AG04449 (cell line): ENCODE results near the gene AOC2.

ENCODE experiments used
- CTCF ChIA-PET: fragments of 350-600 bp; formaldehyde crosslinking; extraction: SDS; loops from one replicate; lab custom pipeline; 2021; ENCODE audit warnings: antibody characterized with exemption; lab: Yijun Ruan, JAX
- POLR2A ChIA-PET: fragments of 400-600, 350-600 bp; formaldehyde crosslinking; extraction: SDS; loops from one replicate; lab custom pipeline; 2020; ENCODE audit warnings: antibody characterized with exemption, inconsistent platforms; lab: Yijun Ruan, JAX
- DNase-seq: peaks from one replicate; pipeline ENCODE4 v3.0.0-alpha.2; 2010; ENCODE audit warnings: low read depth, low spot score
- H3K4me3 ChIP-seq: 2 replicates; pipeline ENCODE4 v1.5.1; 2011; ENCODE audit warnings: low read depth, mild to moderate bottlenecking, control low read depth, low read length
- TF ChIP-seq, protein P1 (sequence below): IDR thresholded peaks from one replicate; pipeline ENCODE4 v1.5.1; 2011; ENCODE audit warnings: mild to moderate bottlenecking, moderate library complexity, low read length, control low read depth, inconsistent platforms; ENCODE audit not compliant: insufficient read depth; ENCODE audit errors: missing control alignments

Gene AOC2

DNA sequence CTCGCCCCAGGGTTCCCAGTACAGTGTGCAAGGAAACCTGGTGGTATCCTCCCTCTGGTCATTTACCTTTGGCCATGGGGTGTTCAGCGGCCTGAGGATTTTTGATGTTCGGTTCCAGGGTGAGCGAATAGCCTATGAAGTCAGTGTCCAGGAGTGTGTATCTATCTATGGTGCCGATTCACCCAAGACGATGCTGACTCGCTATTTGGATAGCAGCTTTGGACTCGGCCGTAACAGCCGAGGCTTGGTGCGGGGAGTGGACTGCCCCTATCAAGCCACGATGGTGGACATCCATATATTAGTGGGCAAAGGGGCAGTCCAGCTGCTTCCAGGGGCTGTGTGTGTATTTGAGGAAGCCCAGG is 1.2 kb downstream of the AOC2 start:
- POLR2A ChIA-PET = interaction anchor here (1.4 kb wide), 1 partner anchor 153 kb away, joined by 3 read pairs; no protein-coding TSS in a partner anchor
- CTCF ChIA-PET = interaction anchor here (1.0 to 8.8 kb wide), 11 partner anchors 9 to 152 kb away, joined by 4 to 241 read pairs (median 7); partner anchors contain the start of genes BECN1, PSME3 and RPL27
- no peak overlapping the region for H3K4me3 ChIP-seq
- DNase-seq = no peak
- TF ChIP-seq, protein P1, sequence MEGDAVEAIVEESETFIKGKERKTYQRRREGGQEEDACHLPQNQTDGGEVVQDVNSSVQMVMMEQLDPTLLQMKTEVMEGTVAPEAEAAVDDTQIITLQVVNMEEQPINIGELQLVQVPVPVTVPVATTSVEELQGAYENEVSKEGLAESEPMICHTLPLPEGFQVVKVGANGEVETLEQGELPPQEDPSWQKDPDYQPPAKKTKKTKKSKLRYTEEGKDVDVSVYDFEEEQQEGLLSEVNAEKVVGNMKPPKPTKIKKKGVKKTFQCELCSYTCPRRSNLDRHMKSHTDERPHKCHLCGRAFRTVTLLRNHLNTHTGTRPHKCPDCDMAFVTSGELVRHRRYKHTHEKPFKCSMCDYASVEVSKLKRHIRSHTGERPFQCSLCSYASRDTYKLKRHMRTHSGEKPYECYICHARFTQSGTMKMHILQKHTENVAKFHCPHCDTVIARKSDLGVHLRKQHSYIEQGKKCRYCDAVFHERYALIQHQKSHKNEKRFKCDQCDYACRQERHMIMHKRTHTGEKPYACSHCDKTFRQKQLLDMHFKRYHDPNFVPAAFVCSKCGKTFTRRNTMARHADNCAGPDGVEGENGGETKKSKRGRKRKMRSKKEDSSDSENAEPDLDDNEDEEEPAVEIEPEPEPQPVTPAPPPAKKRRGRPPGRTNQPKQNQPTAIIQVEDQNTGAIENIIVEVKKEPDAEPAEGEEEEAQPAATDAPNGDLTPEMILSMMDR = no peak

DNA sequence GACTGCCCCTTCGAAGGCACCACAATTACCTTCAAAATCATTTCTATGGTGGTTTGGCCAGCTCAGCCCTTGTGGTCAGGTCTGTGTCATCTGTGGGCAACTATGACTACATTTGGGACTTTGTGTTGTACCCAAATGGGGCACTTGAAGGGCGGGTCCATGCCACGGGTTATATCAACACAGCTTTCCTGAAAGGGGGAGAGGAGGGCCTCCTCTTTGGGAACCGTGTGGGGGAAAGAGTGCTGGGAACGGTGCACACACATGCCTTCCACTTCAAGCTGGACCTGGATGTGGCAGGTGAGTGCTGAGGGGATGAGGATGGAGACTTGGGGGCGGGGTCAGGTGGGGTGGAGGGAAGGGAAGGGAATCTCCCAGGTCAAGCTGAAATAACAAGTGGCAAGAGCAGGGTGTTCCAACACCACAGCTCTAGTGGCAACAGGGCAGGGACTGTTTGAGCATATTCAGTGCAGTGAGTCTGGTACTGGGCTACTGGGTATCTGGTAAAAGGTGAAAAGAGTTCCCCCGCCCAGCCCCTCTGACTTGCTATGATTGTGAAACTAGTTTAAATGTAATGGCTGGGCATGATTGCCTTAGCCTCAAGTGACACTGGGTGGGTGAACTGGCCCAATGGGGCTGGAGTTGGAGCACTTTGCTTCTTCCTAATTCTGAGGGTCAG is 1.7 kb downstream of the AOC2 start:
- TF ChIP-seq, protein P1 = no peak
- no peak overlapping the region for H3K4me3 ChIP-seq
- CTCF ChIA-PET = interaction anchor here (0.7 to 8.8 kb wide), 12 partner anchors 9 to 1868 kb away, joined by 3 to 241 read pairs (median 6); partner anchors contain the start of genes BECN1, PSME3 and RPL27
- DNase-seq = no peak
- POLR2A ChIA-PET = interaction anchor here (1.4 kb wide), 1 partner anchor 153 kb away, joined by 3 read pairs; no protein-coding TSS in a partner anchor

DNA sequence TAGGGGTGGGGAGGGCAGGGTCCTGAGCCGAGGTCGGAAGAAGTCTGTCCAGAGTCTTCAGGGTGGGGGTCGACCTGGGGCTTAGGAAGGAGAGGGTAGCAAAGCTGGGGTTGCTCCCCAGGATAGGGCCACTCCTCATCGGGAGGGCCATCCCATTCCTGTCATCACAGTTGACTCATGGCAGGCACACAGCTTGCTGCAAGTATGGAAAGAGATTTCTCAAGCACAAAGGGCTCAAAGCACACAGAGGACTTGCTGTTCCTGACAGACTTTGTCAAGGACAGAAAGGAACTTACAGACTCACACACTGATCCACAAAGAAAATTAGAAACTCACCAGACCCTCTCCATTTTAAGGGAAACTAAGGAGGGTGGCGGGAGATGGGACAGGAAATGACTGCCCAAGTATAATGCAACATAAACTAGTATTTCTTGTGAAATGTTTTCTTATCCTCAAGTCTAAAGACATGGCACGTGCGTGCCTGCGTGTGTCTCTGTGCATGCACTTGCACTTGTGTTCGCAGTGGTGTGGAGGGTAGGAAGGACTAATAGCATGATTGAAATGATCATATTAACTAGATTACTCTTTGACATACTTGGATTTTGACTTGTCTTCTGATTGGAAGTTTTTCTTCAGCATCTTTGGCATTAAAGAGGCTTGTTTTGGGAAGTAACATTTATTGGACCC is 2.4 kb downstream of the AOC2 start:
- ChIA-PET POLR2A (no interaction called here), CTCF (interaction anchor here (0.7 to 8.8 kb wide), 7 partner anchors 18 to 1868 kb away, joined by 3 to 241 read pairs (median 8); partner anchors contain the start of genes BECN1 and RPL27)
- no peak for DNase-seq
- TF ChIP-seq, protein P1 = no peak
- H3K4me3 ChIP-seq = no peak overlapping the region

- no peak for DNase-seq
- ChIA-PET CTCF (interaction anchor here (1.3 to 8.8 kb wide), 5 partner anchors 9 to 120 kb away, joined by 3 to 241 read pairs (median 6); partner anchors contain the start of gene BECN1), POLR2A (interaction anchor here (0.6 to 1.3 kb wide), 3 partner anchors 34 to 740 kb away, joined by 3 to 5 read pairs (median 3); partner anchors contain the start of gene VPS25)
- H3K4me3 ChIP-seq = no peak overlapping the region
- TF ChIP-seq, protein P1 = no peak
Observed at GRCh38 chr17:42848093-42848492, 3.7 kb downstream of the AOC2 start.

DNA sequence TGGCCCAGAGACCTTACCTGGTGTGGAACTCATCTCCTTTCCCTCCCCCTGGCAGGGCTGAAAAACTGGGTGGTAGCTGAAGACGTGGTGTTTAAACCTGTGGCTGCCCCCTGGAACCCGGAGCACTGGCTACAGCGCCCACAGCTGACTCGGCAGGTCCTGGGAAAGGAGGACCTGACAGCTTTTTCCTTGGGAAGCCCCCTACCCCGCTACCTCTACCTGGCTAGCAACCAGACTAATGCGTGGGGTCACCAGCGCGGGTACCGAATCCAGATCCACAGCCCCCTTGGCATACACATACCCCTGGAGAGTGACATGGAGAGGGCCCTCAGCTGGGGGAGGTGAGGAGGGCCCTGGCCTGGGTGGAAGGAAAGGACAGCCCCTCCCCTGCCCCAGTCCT is 4.7 kb downstream of the AOC2 start:
- ChIA-PET CTCF (interaction anchor here (0.9 to 8.8 kb wide), 5 partner anchors 10 to 119 kb away, joined by 3 to 241 read pairs (median 5); no protein-coding TSS in a partner anchor), POLR2A (interaction anchor here (0.8 kb wide), 1 partner anchor 149 kb away, joined by 3 read pairs; the partner anchor contains the start of gene RPL27)
- H3K4me3 ChIP-seq = no peak overlapping the region
- TF ChIP-seq, protein P1 = no peak
- no peak for DNase-seq
